GM18505 (cell line): ENCODE measurements around the gene AGAP1.

ENCODE experiments used
- ATAC-seq: cut with Tn5 transposase; IDR thresholded peaks from one replicate; pipeline ENCODE4 v1.9.1; 2021; ENCODE audit not compliant: unreplicated experiment
- POLR2A ChIP-seq: IDR thresholded peaks from 4 replicates; pipeline ENCODE4 v1.6.1; 2011; ENCODE audit warnings: borderline replicate concordance; ENCODE audit not compliant: insufficient read depth, insufficient read length; ENCODE audit errors: extremely low read depth

AGAP1 gene

GRCh38 chr2:236163471-236164200 lies 669.8 kb downstream of the AGAP1 start:
- ATAC-seq: no peak
- TF ChIP-seq POLR2A: no peak

DNA sequence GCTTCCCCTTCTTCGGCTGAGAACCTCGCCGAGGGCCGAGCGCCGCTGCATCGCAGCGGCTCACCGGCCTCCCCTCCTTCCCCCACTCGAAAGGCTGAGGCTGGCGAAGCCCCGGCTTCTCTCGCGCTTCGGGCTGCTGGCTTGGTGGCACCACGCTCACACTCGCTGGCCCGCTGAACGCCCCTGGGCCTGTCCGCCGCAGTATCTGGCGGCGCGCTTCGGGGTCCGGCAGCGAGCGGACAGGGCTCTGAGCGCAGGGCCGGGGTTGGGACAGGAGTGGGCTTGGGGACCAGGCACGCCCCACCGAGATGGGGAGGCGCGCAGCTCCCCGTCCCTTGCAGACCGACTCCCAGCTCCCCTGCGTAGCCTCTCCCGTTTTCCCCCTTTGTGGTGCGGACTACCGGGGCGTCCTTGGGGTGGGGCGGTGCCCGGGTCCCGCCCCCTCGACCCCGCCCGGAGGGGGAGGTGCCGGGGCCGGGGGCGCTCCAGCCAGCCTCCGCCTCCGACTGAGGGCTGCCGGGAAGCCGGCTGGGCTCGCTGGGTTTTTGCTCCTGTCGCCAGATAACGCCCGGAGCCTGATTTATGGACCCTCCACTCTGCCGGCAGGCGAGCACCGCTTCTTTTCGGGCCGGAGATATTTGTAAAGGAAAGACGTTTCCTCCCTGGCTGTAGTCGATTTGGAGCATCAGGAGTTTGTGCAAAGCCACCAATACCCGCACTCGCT lies 670.5 kb downstream of the AGAP1 start:
- no peak for ATAC-seq

GRCh38 chr2:236164925-236165841 lies 671.3 kb downstream of the AGAP1 start:
- ATAC-seq: no peak

More for the DNA sequence above, 670.5 kb downstream of the AGAP1 start:
- TF ChIP-seq POLR2A: no peak

DNA sequence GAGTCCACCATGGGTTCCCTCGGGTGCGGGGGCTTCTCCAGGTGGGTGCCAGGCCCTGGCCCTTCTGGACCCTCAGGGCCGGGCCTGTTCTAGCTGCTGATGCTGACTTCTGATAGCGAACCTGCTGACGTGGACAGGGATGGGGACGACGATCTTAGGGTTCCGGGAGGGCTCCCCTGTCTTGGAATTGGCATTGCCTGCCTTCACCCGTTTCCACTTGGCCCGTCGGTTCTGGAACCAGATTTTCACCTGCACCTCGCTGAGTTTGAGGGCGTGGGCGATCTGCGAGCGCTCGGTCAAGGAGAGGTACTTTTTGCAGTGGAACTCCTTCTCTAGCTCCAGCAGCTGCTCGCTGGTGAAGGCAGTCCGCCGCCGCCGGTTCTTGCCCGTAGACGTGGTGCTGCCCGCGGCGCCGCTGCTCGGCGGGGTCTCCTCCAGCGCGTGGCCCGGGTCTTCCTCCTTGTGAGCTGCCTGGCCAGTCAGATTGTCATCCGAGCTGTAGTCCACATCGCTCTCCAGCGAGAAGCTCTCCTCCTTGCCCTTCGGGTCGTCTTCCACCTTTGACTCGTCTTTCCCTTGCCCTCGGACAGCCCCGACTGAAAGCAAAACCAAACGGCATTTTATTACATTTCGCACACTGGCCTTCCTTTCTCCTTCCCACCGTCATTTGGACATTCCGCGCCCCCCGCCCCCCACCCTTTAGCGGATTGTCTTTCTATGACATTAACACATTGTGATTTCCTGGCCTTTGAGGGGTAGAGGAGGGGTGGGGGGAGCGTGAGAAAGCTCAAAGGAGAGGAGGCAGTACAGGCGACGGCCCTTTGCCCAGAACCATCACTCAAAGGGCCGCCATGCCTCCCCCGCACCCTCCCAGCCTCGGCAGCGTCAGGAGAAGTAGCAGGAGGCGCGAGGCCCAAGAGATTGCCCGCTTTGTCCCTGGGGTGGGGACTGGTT lies 672.3 kb downstream of the AGAP1 start:
- no peak for ATAC-seq
- TF ChIP-seq POLR2A: no peak

More at GRCh38 chr2:236164925-236165841, 671.3 kb downstream of the AGAP1 start:
- no peak for TF ChIP-seq POLR2A

DNA sequence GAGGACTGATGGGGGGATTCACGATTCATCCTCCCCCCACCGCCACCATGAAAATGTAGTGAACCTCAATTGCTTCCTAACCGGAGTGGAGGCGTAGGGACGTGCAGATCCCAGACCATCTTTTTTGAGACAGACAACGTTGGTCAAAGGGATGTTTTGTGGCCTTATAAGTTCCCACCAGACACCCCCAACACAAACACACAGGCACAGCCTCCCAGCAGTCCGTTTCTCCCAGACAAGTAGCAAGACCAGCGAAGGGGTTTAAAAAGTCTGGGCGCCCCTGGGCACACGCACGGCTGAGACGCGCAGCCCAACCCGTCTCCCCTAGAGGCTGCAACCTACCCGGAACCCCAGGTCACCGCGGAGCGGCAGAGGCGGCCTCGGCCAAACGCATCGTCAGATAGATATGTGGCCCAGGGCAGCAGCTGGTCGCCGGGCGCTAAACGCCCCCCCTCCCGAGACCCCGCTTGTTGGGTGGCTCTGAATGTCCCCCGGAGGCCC lies 673.0 kb downstream of the AGAP1 start:
- ATAC-seq: no peak

DNA sequence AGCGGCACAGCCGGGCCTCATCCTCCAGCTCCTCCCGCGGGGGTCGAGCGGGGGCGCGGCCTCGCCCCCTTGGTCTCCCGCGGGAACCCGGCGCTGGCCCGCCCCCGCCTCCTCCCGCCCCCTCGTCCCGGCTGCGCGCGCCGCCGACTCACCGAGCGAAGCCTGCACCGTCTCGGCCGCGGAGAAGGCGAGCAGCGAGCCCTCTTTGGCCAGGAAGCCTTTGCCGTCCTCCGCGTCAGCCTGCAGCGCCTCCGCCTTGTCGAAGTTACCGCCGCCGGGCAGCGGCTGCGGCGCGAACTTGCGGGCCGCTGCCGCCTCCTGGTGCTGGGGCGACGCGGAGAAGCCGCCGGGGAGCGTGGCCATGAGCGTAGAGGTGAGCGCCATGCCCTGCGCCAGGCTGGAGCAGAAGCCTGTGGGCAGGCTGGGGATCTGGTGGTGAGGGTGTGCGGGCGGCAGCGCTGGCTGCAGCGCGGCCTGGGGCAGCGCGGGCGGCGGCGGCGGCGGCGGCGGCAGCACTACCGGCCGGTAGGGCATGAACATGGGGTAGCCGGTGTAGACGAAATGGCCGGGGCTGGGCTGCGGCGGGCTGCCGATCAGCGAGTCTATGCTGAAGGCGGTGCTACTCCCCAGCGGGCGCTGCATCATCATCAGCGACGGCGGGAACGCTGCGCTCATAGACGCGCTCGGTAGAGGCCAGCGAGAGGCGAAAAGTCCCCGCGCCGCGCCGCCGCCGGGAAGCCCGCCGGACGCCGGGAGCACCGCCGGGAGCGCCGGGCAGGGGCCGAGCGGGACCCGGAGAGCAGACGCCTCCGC lies 673.7 kb downstream of the AGAP1 start:
- TF ChIP-seq POLR2A: no peak
- no peak for ATAC-seq

More for the DNA sequence above, 673.0 kb downstream of the AGAP1 start:
- TF ChIP-seq POLR2A: no peak

DNA sequence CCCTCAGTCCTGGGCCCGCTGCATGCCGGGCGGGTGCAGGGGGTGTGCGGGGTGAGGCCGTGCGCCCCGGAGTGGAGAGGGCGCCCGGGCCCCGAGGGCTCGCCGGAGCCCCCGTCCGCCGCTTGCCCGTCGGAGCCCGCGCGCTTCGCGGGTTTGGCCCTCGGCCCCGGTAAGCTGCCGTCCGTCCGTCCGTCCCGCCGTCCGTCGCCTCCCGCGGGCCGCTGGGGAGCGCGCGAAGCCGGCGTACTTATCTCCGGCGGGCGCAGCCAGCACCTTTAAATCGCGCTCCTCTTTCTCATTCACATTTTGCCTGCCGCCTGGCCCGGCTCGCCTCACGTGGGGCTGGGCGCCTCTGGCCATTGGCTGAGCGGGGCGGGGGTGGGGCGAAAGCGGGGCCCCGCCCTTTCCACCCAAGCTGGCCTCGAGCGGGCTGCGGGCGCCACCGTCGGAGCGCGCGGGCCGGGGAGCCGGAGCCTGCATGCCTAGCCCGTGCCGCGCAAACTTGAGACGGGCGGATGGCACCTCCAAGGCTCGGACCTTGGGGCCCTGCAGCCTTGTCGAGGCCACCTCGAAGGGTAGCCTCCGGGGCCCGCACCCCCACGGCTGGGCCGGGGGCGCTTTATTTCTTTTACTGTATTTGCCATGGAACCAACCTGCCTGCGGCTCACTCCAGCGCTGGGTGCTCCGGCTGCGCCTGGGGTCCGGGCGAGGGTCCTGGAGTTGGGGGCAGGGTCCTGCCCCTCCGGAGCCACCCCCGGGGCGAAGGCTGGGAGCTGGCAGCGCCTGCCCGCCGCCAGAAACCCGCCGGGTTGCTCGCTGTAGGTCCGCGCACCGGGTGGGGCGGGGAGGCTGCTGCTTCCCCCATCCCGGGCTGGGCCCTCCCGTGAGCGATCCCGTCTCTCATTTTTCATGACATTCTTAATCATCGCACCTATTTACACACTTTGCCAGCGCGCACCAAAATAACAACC lies 674.6 kb downstream of the AGAP1 start, which contains the start of gene GBX2:
Gene GBX2 (minus strand): TSS at position 277 of the 971 bp plus-strand sequence. CDS start 415 bp downstream, outside the sequence.
- no peak for TF ChIP-seq POLR2A
- ATAC-seq: no peak

- no peak for TF ChIP-seq POLR2A
- ATAC-seq: no peak
These were observed 675.4 kb downstream of the AGAP1 start for GRCh38 chr2:236169151-236169721.

- no peak for ATAC-seq
These were observed 676.1 kb downstream of the AGAP1 start for GRCh38 chr2:236169741-236170589.

GRCh38 chr2:236170590-236171165 lies 676.8 kb downstream of the AGAP1 start:
- no peak for ATAC-seq
- no peak for TF ChIP-seq POLR2A

More at GRCh38 chr2:236169741-236170589, 676.1 kb downstream of the AGAP1 start:
- TF ChIP-seq POLR2A: no peak
